GM18526 (cell line): ENCODE measurements around the gene CNTNAP2.

Experiments
- POLR2A ChIP-seq: IDR thresholded peaks from 3 replicates; pipeline ENCODE4 v1.6.1; 2011; ENCODE audit not compliant: insufficient read length; ENCODE audit errors: extremely low read depth

Gene CNTNAP2

GRCh38 chr7:147911201-147911601, 1794.6 kb downstream of the CNTNAP2 start:
- TF ChIP-seq POLR2A = no peak

GRCh38 chr7:147912291-147912690, 1795.7 kb downstream of the CNTNAP2 start:
- no peak for TF ChIP-seq POLR2A

GRCh38 chr7:147912946-147913638, 1796.5 kb downstream of the CNTNAP2 start:
- no peak for TF ChIP-seq POLR2A

GRCh38 chr7:147915781-147916180, 1799.2 kb downstream of the CNTNAP2 start:
- TF ChIP-seq POLR2A = no peak

- no peak for TF ChIP-seq POLR2A
These were observed 1800.0 kb downstream of the CNTNAP2 start for GRCh38 chr7:147916573-147916972.

GRCh38 chr7:147923841-147924240, 1807.2 kb downstream of the CNTNAP2 start:
- no peak for TF ChIP-seq POLR2A

- TF ChIP-seq POLR2A = no peak
These were observed 1820.8 kb downstream of the CNTNAP2 start for GRCh38 chr7:147937428-147937827.

GRCh38 chr7:147941381-147941780, 1824.8 kb downstream of the CNTNAP2 start:
- TF ChIP-seq POLR2A = no peak

- no peak for TF ChIP-seq POLR2A
These were observed 1827.7 kb downstream of the CNTNAP2 start for GRCh38 chr7:147944321-147944720.

- no peak for TF ChIP-seq POLR2A
These were observed 1836.3 kb downstream of the CNTNAP2 start for GRCh38 chr7:147952918-147953317.

- TF ChIP-seq POLR2A = no peak
These were observed 1851.5 kb downstream of the CNTNAP2 start for GRCh38 chr7:147968046-147968610.

GRCh38 chr7:147971606-147972110, 1855.1 kb downstream of the CNTNAP2 start:
- TF ChIP-seq POLR2A = no peak

- no peak for TF ChIP-seq POLR2A
These were observed 1861.6 kb downstream of the CNTNAP2 start for GRCh38 chr7:147978201-147978600.

GRCh38 chr7:147978651-147979050, 1862.0 kb downstream of the CNTNAP2 start:
- no peak for TF ChIP-seq POLR2A

GRCh38 chr7:147980826-147981813, 1864.5 kb downstream of the CNTNAP2 start:
- TF ChIP-seq POLR2A = no peak
